H9 (cell line): ENCODE data around the gene PDZD2. TPM values are rescaled to one million over a fixed set of nuclear protein-coding genes. Genes with fewer than 3 reads are reported as not detected.

Source experiments
- DNase-seq: peaks from one replicate; pipeline ENCODE4 v3.0.0-alpha.2; 2017
- H2AFZ ChIP-seq: one replicate; pipeline ENCODE4 v1.6.1; 2013; ENCODE audit warnings: mild to moderate bottlenecking, low read length, control low read depth, moderate library complexity
- H2AK5ac ChIP-seq: 2 replicates; pipeline ENCODE4 v1.6.1; 2013; ENCODE audit warnings: low read length, control low read depth, mixed read lengths; ENCODE audit not compliant: insufficient read length
- H2BK120ac ChIP-seq: one replicate; pipeline ENCODE4 v1.6.1; 2013; ENCODE audit warnings: low read depth, mild to moderate bottlenecking, low read length, control low read depth, inconsistent platforms; ENCODE audit not compliant: poor library complexity, severe bottlenecking
- H2BK12ac ChIP-seq: 2 replicates; pipeline ENCODE4 v1.6.1; 2013; ENCODE audit warnings: low read length, control low read depth, mixed read lengths, low read depth; ENCODE audit not compliant: insufficient read length
- H2BK15ac ChIP-seq: 2 replicates; pipeline ENCODE4 v1.6.1; 2013; ENCODE audit warnings: low read depth, low read length, control low read depth
- H2BK20ac ChIP-seq: one replicate; pipeline ENCODE4 v1.6.1; 2013; ENCODE audit warnings: low read depth, mild to moderate bottlenecking, low read length, control low read depth, inconsistent platforms; ENCODE audit not compliant: poor library complexity, severe bottlenecking
- H2BK5ac ChIP-seq: 2 replicates; pipeline ENCODE4 v1.6.1; 2013; ENCODE audit warnings: low read length, control low read depth, mixed read lengths; ENCODE audit not compliant: insufficient read length
- H3K14ac ChIP-seq: 2 replicates; pipeline ENCODE4 v1.6.1; 2013; ENCODE audit warnings: low read length, control low read depth; ENCODE audit not compliant: insufficient read depth
- H3K18ac ChIP-seq: 2 replicates; pipeline ENCODE4 v1.6.1; 2013; ENCODE audit warnings: low read depth, mild to moderate bottlenecking, mixed read lengths, low read length, control low read depth; ENCODE audit not compliant: insufficient read length
- H3K23ac ChIP-seq: 2 replicates; pipeline ENCODE4 v1.6.1; 2013; ENCODE audit warnings: low read length, control low read depth, mixed read lengths, low read depth; ENCODE audit not compliant: insufficient read length
- H3K23me2 ChIP-seq: 2 replicates; pipeline ENCODE4 v1.6.1; 2013; ENCODE audit warnings: low read depth, mild to moderate bottlenecking, mixed read lengths, low read length, control low read depth; ENCODE audit not compliant: insufficient read length, poor library complexity, severe bottlenecking
- H3K27ac ChIP-seq: 2 replicates; pipeline ENCODE4 v1.5.1; 2013; ENCODE audit warnings: low read length, control low read depth, mixed read lengths, low read depth; ENCODE audit not compliant: insufficient read length
- H3K27me3 ChIP-seq: 2 replicates; pipeline ENCODE4 v1.6.1; 2013; ENCODE audit warnings: low read length, control low read depth, inconsistent platforms; ENCODE audit not compliant: insufficient read depth
- H3K4ac ChIP-seq: 2 replicates; pipeline ENCODE4 v1.6.1; 2013; ENCODE audit warnings: low read depth, mild to moderate bottlenecking, control low read depth, inconsistent platforms, low read length, moderate library complexity
- H3K4me1 ChIP-seq: 2 replicates; pipeline ENCODE4 v1.6.1; 2013; ENCODE audit warnings: low read length, control low read depth, inconsistent platforms; ENCODE audit not compliant: insufficient read depth
- H3K4me2 ChIP-seq: 2 replicates; pipeline ENCODE4 v1.6.1; 2013; ENCODE audit warnings: low read length, control low read depth, mixed read lengths; ENCODE audit not compliant: insufficient read length, insufficient read depth
- H3K56ac ChIP-seq: 2 replicates; pipeline ENCODE4 v1.6.1; 2013; ENCODE audit warnings: low read depth, mild to moderate bottlenecking, mixed read lengths, low read length, control low read depth; ENCODE audit not compliant: insufficient read length
- H3K79me1 ChIP-seq: 2 replicates; pipeline ENCODE4 v1.6.1; 2013; ENCODE audit warnings: low read depth, mild to moderate bottlenecking, moderate library complexity, low read length, control low read depth, inconsistent platforms; ENCODE audit not compliant: insufficient read depth, poor library complexity, severe bottlenecking
- H3K79me2 ChIP-seq: 2 replicates; pipeline ENCODE4 v1.6.1; 2013; ENCODE audit warnings: low read length, control low read depth, inconsistent platforms; ENCODE audit not compliant: insufficient read depth
- H3K9ac ChIP-seq: 2 replicates; pipeline ENCODE4 v1.6.1; 2013; ENCODE audit warnings: low read length, control low read depth, mixed read lengths; ENCODE audit not compliant: insufficient read length; ENCODE audit errors: extremely low read depth
- H3K9me3 ChIP-seq: one replicate; pipeline ENCODE4 v1.6.1; 2013; ENCODE audit warnings: low read depth, low read length, inconsistent platforms; ENCODE audit not compliant: control insufficient read depth
- H3T11ph ChIP-seq: one replicate; pipeline ENCODE4 v1.6.1; 2013; ENCODE audit warnings: mild to moderate bottlenecking, low read length, control low read depth, inconsistent platforms
- H4K20me1 ChIP-seq: one replicate; pipeline ENCODE4 v1.6.1; 2013; ENCODE audit not compliant: control insufficient read depth, insufficient read length, insufficient read depth
- H4K5ac ChIP-seq: 2 replicates; pipeline ENCODE4 v1.6.1; 2013; ENCODE audit warnings: low read depth, mild to moderate bottlenecking, mixed read lengths, low read length, control low read depth; ENCODE audit not compliant: insufficient read length
- H4K8ac ChIP-seq: replicated peaks from 2 replicates; pipeline ENCODE4 v1.6.1; 2013; ENCODE audit warnings: low read length, control low read depth, mixed read lengths, low read depth; ENCODE audit not compliant: insufficient read length
- H4K91ac ChIP-seq: 2 replicates; pipeline ENCODE4 v1.6.1; 2013; ENCODE audit warnings: low read depth, mild to moderate bottlenecking, moderate library complexity, mixed read lengths, low read length, control low read depth; ENCODE audit not compliant: insufficient read length
- H3K27ac Mint-ChIP-seq, 3 experiments: 2 replicates in 2 of 3; 3 replicates in 1 of 3; pipeline ENCODE4 v1.8.0; 2020 to 2021; ENCODE audit warnings: mixed read lengths in 3 of 3, mild to moderate bottlenecking in 1 of 3, moderate library complexity in 1 of 3
- H3K27me3 Mint-ChIP-seq: 2 replicates; pipeline ENCODE4 v1.8.0; 2021; ENCODE audit warnings: low read depth, mild to moderate bottlenecking, moderate library complexity, mixed read lengths
- H3K36me3 Mint-ChIP-seq, 3 experiments: 2 replicates in 2 of 3; 3 replicates in 1 of 3; pipeline ENCODE4 v1.8.0; 2020 to 2021; ENCODE audit warnings: low read depth in 3 of 3, mixed read lengths in 3 of 3; ENCODE audit not compliant: insufficient read depth in 1 of 3
- H3K4me1 Mint-ChIP-seq, 2 experiments: 2 replicates each; pipeline ENCODE4 v1.8.0; 2020; ENCODE audit warnings: mixed read lengths in 2 of 2
- H3K4me3 Mint-ChIP-seq, 2 experiments: 2 replicates in 1 of 2; 3 replicates in 1 of 2; pipeline ENCODE4 v1.8.0; 2020 to 2021; ENCODE audit warnings: mild to moderate bottlenecking in 2 of 2, mixed read lengths in 2 of 2, moderate library complexity in 1 of 2
- H3K9me3 Mint-ChIP-seq, 2 experiments: 2 replicates in 1 of 2; 3 replicates in 1 of 2; pipeline ENCODE4 v1.8.0; 2020; ENCODE audit warnings: mild to moderate bottlenecking in 2 of 2, mixed read lengths in 2 of 2, moderate library complexity in 1 of 2
- CTCF ChIP-seq: fragments of 200-600 bp; sonication (generic); conservative IDR thresholded peaks from 3 replicates; pipeline ENCODE4 v1.8.0; 2021; ENCODE audit warnings: antibody characterized with exemption, mild to moderate bottlenecking
- WGBS: extraction: QIAGEN DNeasy Blood & Tissue Kit; methylation state at CpG from one replicate; pipeline ENCODE4 v1.1.7; 2013; ENCODE audit warnings: missing lambda C conversion rate, low lambda C conversion rate, mixed read lengths; ENCODE audit not compliant: insufficient read length; ENCODE audit errors: extremely low coverage; 5-methylcytosine and 5-hydroxymethylcytosine counted together
- total RNA-seq: library from RNA; stranded (reverse); gene quantifications from 2 replicates; pipeline ENCODE4 v1.2.1, GENCODE V29; 2021

PDZD2 gene
- total RNA-seq, 1 experiment from 2014 or later, result 9.9 TPM

DNA sequence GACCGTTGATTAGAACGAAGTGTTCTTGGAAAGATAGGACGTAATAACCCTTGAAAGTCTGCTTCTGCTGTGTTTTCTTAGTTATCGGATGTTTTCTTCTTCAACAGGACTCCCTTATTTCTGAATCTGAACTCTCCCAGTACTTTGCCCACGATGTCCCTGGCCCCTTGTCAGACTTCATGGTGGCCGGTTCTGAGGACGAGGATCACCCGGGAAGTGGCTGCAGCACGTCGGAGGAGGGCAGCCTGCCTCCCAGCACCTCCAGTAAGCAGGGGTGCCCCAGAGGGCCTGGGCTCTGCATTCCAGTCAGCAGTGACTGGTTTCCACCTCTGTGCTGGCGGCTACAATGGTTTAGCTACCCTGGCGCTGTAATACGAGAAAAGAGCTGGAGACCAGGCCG lies 433.1 kb downstream of the PDZD2 start:
- no peak overlapping the region for H3K27ac ChIP-seq
- Mint-ChIP-seq H3K27me3 (no peaks in the 10 kb centered on the region), H3K4me3 (no peak overlapping the region; a peak in 1 of 5 replicates), H3K9me3 (no peaks in the 10 kb centered on the region), H3K4me1 (no peaks in the 10 kb centered on the region), H3K27ac (no peak overlapping the region), H3K36me3 (peaks cover 3 to 11% (median 5%) of the 10 kb centered on the region in 3 experiments; a peak in 6 of 7 replicates)
- no peak overlapping the region for H3K56ac ChIP-seq
- no peak for TF ChIP-seq CTCF
- no peak overlapping the region for H3T11ph ChIP-seq
- H4K91ac ChIP-seq, result no peak overlapping the region
- H2BK12ac ChIP-seq, result no peak overlapping the region
- no peak overlapping the region for H3K4me2 ChIP-seq
- no peaks in the 10 kb centered on the region for H3K4me1 ChIP-seq
- H2BK120ac ChIP-seq, result no peak overlapping the region
- H3K27me3 ChIP-seq, result no peaks in the 10 kb centered on the region
- H3K79me2 ChIP-seq, result no peaks in the 10 kb centered on the region
- no peaks in the 10 kb centered on the region for H3K9me3 ChIP-seq
- no peak overlapping the region for H3K4ac ChIP-seq
- H2BK20ac ChIP-seq, result no peak overlapping the region
- WGBS, result no CpG with 5 or more reads among the region's 14 CpGs
- no peak overlapping the region for H3K14ac ChIP-seq
- no peak overlapping the region for H3K23ac ChIP-seq
- H2AK5ac ChIP-seq, result no peak overlapping the region
- no peak for DNase-seq
- no peaks in the 10 kb centered on the region for H4K20me1 ChIP-seq
- H3K18ac ChIP-seq, result no peak overlapping the region
- H2AFZ ChIP-seq, result no peak overlapping the region
- no peak overlapping the region for H4K8ac ChIP-seq
- H4K5ac ChIP-seq, result no peak overlapping the region
- H2BK15ac ChIP-seq, result no peak overlapping the region
- H3K79me1 ChIP-seq, result no peaks in the 10 kb centered on the region
- no peak overlapping the region for H3K9ac ChIP-seq
- H3K23me2 ChIP-seq, result no peaks in the 10 kb centered on the region
- H2BK5ac ChIP-seq, result no peak overlapping the region
